AG09309 (cell line): ENCODE measurements around the gene CCL11.

Experiments used
- DNase-seq: peaks from one replicate; pipeline ENCODE4 v3.0.0-alpha.2; 2010; ENCODE audit warnings: low read depth
- H3K4me3 ChIP-seq: 2 replicates; pipeline ENCODE4 v1.5.1; 2011; ENCODE audit warnings: mild to moderate bottlenecking, low read depth, low read length, moderate library complexity; ENCODE audit not compliant: control insufficient read depth
- CTCF ChIP-seq: IDR thresholded peaks from 2 replicates; pipeline ENCODE4 v1.5.1; 2011; ENCODE audit warnings: mild to moderate bottlenecking, low read depth, low read length, inconsistent platforms; ENCODE audit not compliant: insufficient read depth, control insufficient read depth; ENCODE audit errors: missing control alignments

Gene CCL11

GRCh38 chr17:34261568-34262337, 23.8 kb upstream of the CCL11 start:
- no peak for TF ChIP-seq CTCF
- DNase-seq, result no peak
- no peak overlapping the region for H3K4me3 ChIP-seq

DNA sequence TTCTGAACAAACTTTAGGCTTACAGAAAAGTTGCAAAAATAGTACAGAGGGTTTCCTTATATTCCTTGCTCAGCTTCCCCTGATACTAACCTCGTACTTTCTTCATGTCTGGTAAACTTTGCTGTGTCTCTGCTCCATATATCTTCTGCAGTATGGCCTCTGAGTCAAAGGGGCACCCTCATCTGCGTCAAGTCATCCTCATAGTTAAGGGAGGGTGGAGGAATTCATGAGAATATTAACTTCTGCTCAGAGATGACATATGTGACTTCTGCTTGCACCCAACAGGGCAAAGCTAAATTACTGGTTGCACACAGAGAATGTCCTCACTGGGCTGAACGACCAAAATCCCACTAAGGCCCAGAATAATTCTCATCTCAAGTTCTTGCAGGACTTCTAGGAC, 19.8 kb upstream of the CCL11 start:
- no peak for DNase-seq
- H3K4me3 ChIP-seq, result no peak overlapping the region
- no peak for TF ChIP-seq CTCF

DNA sequence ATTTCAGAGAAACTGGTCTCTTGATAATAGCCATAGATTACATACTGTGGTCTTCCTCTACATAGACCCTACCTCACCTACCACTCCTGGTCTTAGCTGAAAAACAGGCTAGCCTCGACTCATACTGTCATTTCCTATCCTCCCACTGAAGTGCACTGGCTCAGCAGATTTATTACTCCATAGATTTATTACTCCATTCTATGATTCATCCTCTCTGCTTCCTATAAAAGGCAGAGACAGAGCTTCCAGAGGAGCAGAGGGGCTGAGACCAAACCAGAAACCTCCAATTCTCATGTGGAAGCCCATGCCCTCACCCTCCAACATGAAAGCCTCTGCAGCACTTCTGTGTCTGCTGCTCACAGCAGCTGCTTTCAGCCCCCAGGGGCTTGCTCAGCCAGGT, 15.6 kb upstream of the CCL11 start, which contains the start of gene CCL7:
Gene CCL7, plus strand, starts transcription at position 253 of the 400 bp plus-strand sequence. Its CDS starts 70 bp downstream, at position 323.
- no peak for DNase-seq
- no peak within 1 kb of the TSS for H3K4me3 ChIP-seq
- TF ChIP-seq CTCF, result no peak

DNA sequence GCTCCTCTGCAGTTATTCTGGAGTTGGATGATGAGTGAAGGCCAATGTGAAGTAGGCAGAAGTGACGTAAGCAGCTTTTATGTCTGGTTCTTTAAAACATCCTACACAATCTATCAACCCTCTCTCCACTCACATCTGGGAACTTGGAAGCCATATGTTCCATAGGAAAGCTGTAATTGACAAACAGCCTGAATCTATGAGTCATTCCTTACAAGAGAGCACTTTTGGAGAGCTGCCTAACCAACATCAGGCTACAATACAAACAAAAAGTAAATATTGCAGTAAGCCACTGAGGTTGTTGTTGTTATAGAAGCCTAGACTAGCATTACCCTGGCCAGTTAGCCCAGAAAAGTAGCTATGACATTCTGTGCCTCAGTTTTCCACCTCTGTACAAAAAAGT, 9.7 kb upstream of the CCL11 start:
- peak; percentile 73 for DNase-seq
- TF ChIP-seq CTCF, result no peak
- no peak overlapping the region for H3K4me3 ChIP-seq

GRCh38 chr17:34276826-34277225, 8.7 kb upstream of the CCL11 start:
- TF ChIP-seq CTCF, result no peak
- no peak for DNase-seq
- no peak overlapping the region for H3K4me3 ChIP-seq

- H3K4me3 ChIP-seq, result no peak overlapping the region
- DNase-seq, result no peak
- TF ChIP-seq CTCF, result no peak
These were observed 2.0 kb upstream of the CCL11 start for GRCh38 chr17:34283571-34283970.
